ENCODE results near the gene DNAJB6.

Gene DNAJB6

DNA sequence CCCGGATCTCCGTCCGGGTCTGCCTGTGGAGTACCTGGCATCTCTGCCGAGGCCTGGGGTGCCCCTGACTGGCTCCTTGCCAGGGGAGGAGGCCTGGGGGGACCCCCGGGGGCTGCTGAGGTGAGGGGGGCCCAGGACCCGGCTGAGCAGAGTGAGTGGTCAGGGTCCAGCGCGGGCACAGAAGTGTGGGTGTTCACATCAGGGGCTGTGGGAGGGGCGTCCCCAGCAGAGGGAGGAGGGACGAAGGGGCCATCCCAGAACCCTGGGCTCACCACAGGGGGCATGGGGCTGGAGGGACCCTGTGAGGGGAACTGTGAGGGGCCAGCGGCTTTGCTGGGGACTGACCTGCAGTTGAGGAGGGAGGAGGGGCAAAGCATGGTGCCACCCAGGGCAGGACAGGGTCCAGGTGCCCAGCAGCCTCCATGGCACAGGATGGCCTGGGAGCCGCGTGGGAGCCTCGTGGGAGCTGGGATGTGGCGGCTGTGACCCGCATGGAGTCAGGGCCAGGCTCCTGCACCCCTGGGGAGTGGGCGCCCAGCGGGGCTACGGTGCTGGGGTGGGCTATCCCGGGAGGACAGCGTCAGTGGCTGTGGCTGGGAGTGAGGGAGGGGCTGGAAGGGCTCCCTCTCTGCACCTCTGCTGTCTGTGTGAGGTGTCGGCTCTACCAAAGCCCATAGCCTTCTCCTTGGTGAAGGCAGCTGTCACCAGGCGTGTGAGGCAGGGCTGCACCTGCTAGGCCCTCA lies 91.2 kb downstream of the DNAJB6 start:
- CTCF ChIA-PET: no interaction called here
- no peak for DNase-seq (ENCODE audit: extremely low spot score)
- TF ChIP-seq, protein P1, sequence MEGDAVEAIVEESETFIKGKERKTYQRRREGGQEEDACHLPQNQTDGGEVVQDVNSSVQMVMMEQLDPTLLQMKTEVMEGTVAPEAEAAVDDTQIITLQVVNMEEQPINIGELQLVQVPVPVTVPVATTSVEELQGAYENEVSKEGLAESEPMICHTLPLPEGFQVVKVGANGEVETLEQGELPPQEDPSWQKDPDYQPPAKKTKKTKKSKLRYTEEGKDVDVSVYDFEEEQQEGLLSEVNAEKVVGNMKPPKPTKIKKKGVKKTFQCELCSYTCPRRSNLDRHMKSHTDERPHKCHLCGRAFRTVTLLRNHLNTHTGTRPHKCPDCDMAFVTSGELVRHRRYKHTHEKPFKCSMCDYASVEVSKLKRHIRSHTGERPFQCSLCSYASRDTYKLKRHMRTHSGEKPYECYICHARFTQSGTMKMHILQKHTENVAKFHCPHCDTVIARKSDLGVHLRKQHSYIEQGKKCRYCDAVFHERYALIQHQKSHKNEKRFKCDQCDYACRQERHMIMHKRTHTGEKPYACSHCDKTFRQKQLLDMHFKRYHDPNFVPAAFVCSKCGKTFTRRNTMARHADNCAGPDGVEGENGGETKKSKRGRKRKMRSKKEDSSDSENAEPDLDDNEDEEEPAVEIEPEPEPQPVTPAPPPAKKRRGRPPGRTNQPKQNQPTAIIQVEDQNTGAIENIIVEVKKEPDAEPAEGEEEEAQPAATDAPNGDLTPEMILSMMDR (IDR thresholded peaks at IDR 0.05; ENCODE audit: control extremely low read depth, extremely low read depth, low read depth, missing control alignments): no peak
- POLR2A ChIA-PET: no interaction called here

DNA sequence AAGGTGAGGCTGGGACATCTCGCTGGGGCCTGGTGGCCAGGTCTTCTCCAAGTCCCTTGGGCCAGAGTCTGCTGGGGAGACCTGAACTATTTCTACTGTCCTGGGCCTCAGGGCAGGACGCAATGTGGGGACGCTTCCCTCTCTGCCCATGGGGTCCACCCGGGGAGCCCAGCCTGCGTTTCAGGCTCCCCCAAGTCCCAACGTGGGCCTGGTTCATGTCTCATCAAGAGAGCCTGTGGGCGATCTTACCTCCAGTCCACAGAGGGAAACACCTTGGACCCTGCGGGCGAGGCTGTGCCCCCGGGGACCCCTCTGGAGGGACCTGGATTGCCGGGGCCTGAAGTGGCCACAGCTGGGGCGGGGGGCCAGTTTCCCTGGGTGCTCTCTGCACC lies 91.7 kb downstream of the DNAJB6 start:
- TF ChIP-seq, protein P1 (IDR thresholded peaks at IDR 0.05; ENCODE audit: control extremely low read depth, extremely low read depth, low read depth, missing control alignments): no peak
- CTCF ChIA-PET: no interaction called here
- no peak for DNase-seq (ENCODE audit: extremely low spot score)
- POLR2A ChIA-PET: no interaction called here

GRCh38 chr7:157429001-157429679 lies 92.3 kb downstream of the DNAJB6 start:
- POLR2A ChIA-PET: interaction anchor here (0.5 kb wide), 1 partner anchor 33 kb away, joined by 3 read pairs; no protein-coding TSS in a partner anchor
- no peak for DNase-seq (ENCODE audit: extremely low spot score)
- CTCF ChIA-PET: no interaction called here
- TF ChIP-seq, protein P1 (IDR thresholded peaks at IDR 0.05; ENCODE audit: control extremely low read depth, extremely low read depth, low read depth, missing control alignments): no peak

DNA sequence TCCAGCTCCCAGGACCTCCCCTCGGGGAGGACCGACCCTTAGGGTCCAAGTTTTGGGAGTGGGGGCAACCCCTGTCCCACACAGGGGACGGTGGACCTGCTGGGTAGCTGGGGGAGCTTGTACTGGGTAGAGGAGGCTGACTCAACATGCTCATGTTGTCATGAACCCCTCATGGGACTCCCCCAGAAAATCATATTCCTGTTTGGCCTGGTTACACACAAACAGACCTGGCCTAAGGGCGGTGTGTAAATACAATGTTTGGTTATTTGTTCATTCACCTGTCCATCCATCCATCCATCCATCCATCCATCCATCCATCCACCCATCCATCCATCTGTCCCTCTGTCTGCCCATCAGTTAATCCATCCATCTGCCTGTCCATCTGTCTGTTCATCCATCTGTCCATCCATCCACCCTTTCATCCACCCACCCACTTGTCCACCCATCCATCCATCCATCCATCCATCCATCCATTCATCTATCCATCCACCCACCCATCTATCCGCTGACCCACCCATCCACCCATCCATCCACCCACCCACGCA lies 92.9 kb downstream of the DNAJB6 start:
- TF ChIP-seq, protein P1 (IDR thresholded peaks at IDR 0.05; ENCODE audit: control extremely low read depth, extremely low read depth, low read depth, missing control alignments): no peak
- DNase-seq (ENCODE audit: extremely low spot score): no peak
- ChIA-PET POLR2A (interaction anchor here (0.5 kb wide), 1 partner anchor 34 kb away, joined by 3 read pairs; no protein-coding TSS in a partner anchor), CTCF (no interaction called here)

- no peak for DNase-seq (ENCODE audit: extremely low spot score)
- ChIA-PET CTCF (no interaction called here), POLR2A (no interaction called here)
- TF ChIP-seq, protein P1 (IDR thresholded peaks at IDR 0.05; ENCODE audit: control extremely low read depth, extremely low read depth, low read depth, missing control alignments): no peak
Observed at GRCh38 chr7:157430721-157431120, 93.9 kb downstream of the DNAJB6 start.

DNA sequence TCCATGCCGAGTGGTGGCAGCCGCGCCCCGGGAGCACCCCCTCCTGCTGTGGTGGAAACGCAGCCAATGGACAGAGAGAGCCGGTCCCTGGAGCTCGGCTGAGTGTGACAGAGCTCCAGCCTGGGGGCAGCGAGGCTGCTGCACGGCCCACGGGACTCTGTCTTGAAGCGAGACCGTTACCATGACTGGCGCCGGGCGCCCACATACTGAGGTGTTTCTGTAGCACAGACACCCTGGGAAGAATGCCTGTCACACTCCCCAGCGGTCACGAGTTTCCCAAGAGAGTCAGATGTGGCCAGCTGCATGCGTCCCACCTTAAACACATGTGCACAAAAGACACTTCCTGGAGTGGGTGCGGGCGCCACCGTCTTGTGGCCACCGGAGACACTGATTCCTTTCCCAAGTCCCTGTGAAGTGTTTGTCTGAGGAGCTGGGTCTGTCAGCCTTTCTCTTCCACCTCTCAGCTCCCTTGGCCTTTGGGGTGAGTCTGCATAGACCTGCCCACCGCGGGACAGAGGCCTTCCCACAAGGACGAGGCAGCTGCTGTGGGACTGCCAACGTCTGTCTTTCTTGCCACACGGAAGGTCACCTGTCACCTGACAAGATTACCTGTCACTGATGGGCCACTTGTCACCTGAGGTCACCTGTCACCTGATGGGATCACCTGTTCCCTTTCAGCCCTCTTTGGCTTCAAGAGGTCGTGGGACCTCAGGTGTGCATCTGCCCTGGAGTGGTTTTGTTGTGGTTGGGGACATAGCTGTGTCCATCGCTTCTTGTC lies 94.6 kb downstream of the DNAJB6 start:
- CTCF ChIA-PET: no interaction called here
- POLR2A ChIA-PET: no interaction called here
- TF ChIP-seq, protein P1 (IDR thresholded peaks at IDR 0.05; ENCODE audit: control extremely low read depth, extremely low read depth, low read depth, missing control alignments): no peak
- no peak for DNase-seq (ENCODE audit: extremely low spot score)
